ENCODE data around the gene GORASP1. TPM values are rescaled to one million over a fixed set of nuclear protein-coding genes. Genes with fewer than 3 reads are reported as not detected.

The GORASP1 gene
- polyA plus RNA-seq, 5 donors: 52.8 to 72.8 (median 71.8) TPM

GRCh38 chr3:39103324-39103693 is 4.1 kb downstream of the GORASP1 start:
- DNase-seq: no peak

GRCh38 chr3:39102504-39103323 is 4.7 kb downstream of the GORASP1 start:
- DNase-seq: no peak

GRCh38 chr3:39101022-39101689 is 6.3 kb downstream of the GORASP1 start:
- DNase-seq: no peak

GRCh38 chr3:39100500-39100886 is 6.9 kb downstream of the GORASP1 start:
- no peak for DNase-seq

GRCh38 chr3:39099738-39100499 is 7.5 kb downstream of the GORASP1 start:
- no peak for DNase-seq

- DNase-seq: no peak
Observed at GRCh38 chr3:39099242-39099641, 8.2 kb downstream of the GORASP1 start.

- DNase-seq: no peak
Observed at GRCh38 chr3:39098473-39099000, 8.9 kb downstream of the GORASP1 start.

- no peak for DNase-seq
Observed at GRCh38 chr3:39097716-39098472, 9.5 kb downstream of the GORASP1 start.

- DNase-seq: no peak
Observed at GRCh38 chr3:39096775-39097174, 10.7 kb downstream of the GORASP1 start.

GRCh38 chr3:39095778-39096177 is 11.6 kb downstream of the GORASP1 start:
- DNase-seq: no peak

GRCh38 chr3:39094851-39095677 is 12.4 kb downstream of the GORASP1 start:
- DNase-seq: no peak

- no peak for DNase-seq
Observed at GRCh38 chr3:39090922-39091321, 16.5 kb downstream of the GORASP1 start.

- no peak for DNase-seq
Observed at GRCh38 chr3:39088889-39089288, 18.5 kb downstream of the GORASP1 start.

- no peak for DNase-seq
Observed at GRCh38 chr3:39088456-39088855, 19.0 kb downstream of the GORASP1 start.

- no peak for DNase-seq
Observed at GRCh38 chr3:39086144-39086543, 21.3 kb downstream of the GORASP1 start.

- DNase-seq: no peak
Observed at GRCh38 chr3:39082666-39083313, 24.6 kb downstream of the GORASP1 start.

- no peak for DNase-seq
Observed at GRCh38 chr3:39080026-39080425, 27.4 kb downstream of the GORASP1 start.

GRCh38 chr3:39079530-39079929 is 27.9 kb downstream of the GORASP1 start:
- DNase-seq: no peak

- DNase-seq: no peak
Observed at GRCh38 chr3:39075910-39076309, 31.5 kb downstream of the GORASP1 start.

- no peak for DNase-seq
Observed at GRCh38 chr3:39068556-39068955, 38.9 kb downstream of the GORASP1 start.
